SK-N-SH (cell line): ENCODE results near the gene EML1. TPM values are rescaled to one million over a fixed set of nuclear protein-coding genes. Genes with fewer than 3 reads are reported as not detected.
A peak's percentile ranks its signal among the peaks of the same experiment; 100 is the strongest.
"Not testable (repeated sequence)": the region's sequence is repeated elsewhere in the genome, so short reads cannot be mapped to it uniquely, and the experiment has no call there.

ENCODE experiments used
- CTCF ChIA-PET: fragments of 300-600, 350-600 bp; formaldehyde crosslinking; extraction: SDS; loops from one replicate; lab custom pipeline; 2021; lab: Yijun Ruan, JAX
- POLR2A ChIA-PET: fragments of 350-600 bp; sonication (Branson Sonifier 250); formaldehyde crosslinking; extraction: SDS; loops from one replicate; lab custom pipeline; 2020; ENCODE audit warnings: antibody characterized with exemption, inconsistent platforms; lab: Yijun Ruan, JAX
- DNase-seq: peaks from one replicate; pipeline ENCODE4 v3.0.0; 2012
- H2AFZ ChIP-seq: fragments of 200-600 bp; sonication (generic); 2 replicates; pipeline ENCODE4 v1.8.1; 2016; ENCODE audit warnings: antibody characterized with exemption, mild to moderate bottlenecking, low read depth
- H3F3A ChIP-seq: fragments of 200-600 bp; sonication (generic); replicated peaks from 2 replicates; pipeline ENCODE3; 2016; ENCODE audit warnings: antibody characterized with exemption, mild to moderate bottlenecking; ENCODE audit not compliant: insufficient read depth
- H3K27ac ChIP-seq, 2 experiments: fragments of 200-500 bp in 1 of 2; fragments of 200-600 bp in 1 of 2; sonication (Bioruptor generic) in 1 of 2; sonication (generic), shearing (Covaris generic) in 1 of 2; 2 replicates each; pipeline versions ENCODE4 v1.5.1 to v1.6.1; 2014 to 2016; ENCODE audit warnings: low read depth in 2 of 2, inconsistent platforms in 1 of 2, low read length in 1 of 2, mild to moderate bottlenecking in 1 of 2, mixed read lengths in 1 of 2
- H3K27me3 ChIP-seq: fragments of 200-600 bp; sonication (generic), shearing (Covaris generic); 2 replicates; pipeline ENCODE4 v1.6.1; 2016; ENCODE audit warnings: mixed run types; ENCODE audit not compliant: insufficient read depth
- H3K36me3 ChIP-seq, 2 experiments: fragments of 200-500 bp in 1 of 2; fragments of 200-600 bp in 1 of 2; sonication (Bioruptor generic) in 1 of 2; sonication (generic) in 1 of 2; replicated peaks in 1 of 2; 2 replicates each; pipeline versions ENCODE3 to v1.5.1; 2014 to 2016; ENCODE audit warnings: low read length in 1 of 2, mild to moderate bottlenecking in 1 of 2; ENCODE audit not compliant: insufficient read depth in 2 of 2, control insufficient read depth in 1 of 2
- H3K4me1 ChIP-seq, 2 experiments: fragments of 200-500 bp in 1 of 2; fragments of 200-600 bp in 1 of 2; sonication (Bioruptor generic) in 1 of 2; sonication (generic), shearing (Covaris generic) in 1 of 2; 2 replicates each; pipeline versions ENCODE4 v1.5.1 to v1.6.1; 2014 to 2016; ENCODE audit warnings: low read depth in 1 of 2, low read length in 1 of 2, mixed run types in 1 of 2; ENCODE audit not compliant: insufficient read depth in 2 of 2, control insufficient read depth in 1 of 2
- H3K4me2 ChIP-seq: fragments of 200-600 bp; sonication (generic), shearing (Covaris generic); 2 replicates; pipeline ENCODE4 v1.6.1; 2017; ENCODE audit warnings: mixed run types
- H3K4me3 ChIP-seq, 2 experiments: fragments of 200-500 bp in 1 of 2; fragments of 200-600 bp in 1 of 2; sonication (Bioruptor generic) in 1 of 2; sonication (generic), shearing (Covaris generic) in 1 of 2; 2 replicates each; pipeline versions ENCODE4 v1.5.1 to v1.8.1; 2014 to 2016; ENCODE audit warnings: low read depth in 2 of 2, inconsistent platforms in 1 of 2, low read length in 1 of 2, mild to moderate bottlenecking in 1 of 2, mixed read lengths in 1 of 2, moderate library complexity in 1 of 2
- H3K79me2 ChIP-seq: fragments of 200-600 bp; sonication (generic); 2 replicates; pipeline ENCODE4 v1.8.1; 2017; ENCODE audit warnings: mild to moderate bottlenecking; ENCODE audit not compliant: insufficient read depth
- H3K9ac ChIP-seq: fragments of 200-600 bp; sonication (generic); 2 replicates; pipeline ENCODE4 v1.6.1; 2017; ENCODE audit warnings: mixed run types
- H3K9me2 ChIP-seq: fragments of 200-600 bp; sonication (generic); 2 replicates; pipeline ENCODE4 v1.6.1; 2017; ENCODE audit warnings: mixed run types
- H3K9me3 ChIP-seq: fragments of 200-600 bp; sonication (generic); 2 replicates; pipeline ENCODE4 v1.6.1; 2017; ENCODE audit warnings: mixed run types, mild to moderate bottlenecking, moderate library complexity
- H4K20me1 ChIP-seq: fragments of 200-600 bp; sonication (generic); 2 replicates; pipeline ENCODE4 v1.6.1; 2017; ENCODE audit warnings: mild to moderate bottlenecking, mixed run types; ENCODE audit not compliant: insufficient read depth
- GATA2 ChIP-seq: sonication (generic); formaldehyde crosslinking; IDR thresholded peaks from 2 replicates; pipeline ENCODE4 v1.5.0; 2020; ENCODE audit warnings: mild to moderate bottlenecking, missing genetic modification reagents
- JUND ChIP-seq: IDR thresholded peaks from 2 replicates; pipeline ENCODE4 v1.4.0; 2012
- NFIC ChIP-seq: IDR thresholded peaks from 2 replicates; pipeline ENCODE4 v1.4.0; 2012; ENCODE audit warnings: borderline replicate concordance
- RAD21 ChIP-seq: IDR thresholded peaks from 2 replicates; pipeline ENCODE4 v1.6.1; 2012; ENCODE audit warnings: mild to moderate bottlenecking, low read length
- TAF1 ChIP-seq: IDR thresholded peaks from 2 replicates; pipeline ENCODE4 v1.6.1; 2012; ENCODE audit warnings: low read depth, mild to moderate bottlenecking, low read length, moderate library complexity, borderline replicate concordance
- WGBS: methylation state at CpG from one replicate; pipeline ENCODE4 v1.1.6; 2017; ENCODE audit warnings: low lambda C conversion rate; 5-methylcytosine and 5-hydroxymethylcytosine counted together
- polyA plus RNA-seq, 3 experiments: library from polyadenylated mRNA; depleted of rRNA; stranded (reverse); fragments of >200 nt; gene quantifications; 2 replicates each; pipeline ENCODE4 v1.2.3, GENCODE V29; 2012
- TF ChIP-seq, protein P1 (sequence below): fragments of 150-350 bp; IDR thresholded peaks from 2 replicates; pipeline ENCODE4 v1.6.1; 2016; ENCODE audit warnings: mild to moderate bottlenecking, low read depth, low read length
- TF ChIP-seq, protein P2 (sequence below): IDR thresholded peaks from 2 replicates; pipeline ENCODE4 v1.4.0; 2012; ENCODE audit warnings: low read depth, borderline replicate concordance

EML1 gene
- polyA plus RNA-seq, 1 of the 3 experiments (the other 2 are of a cell fraction): 6.3 TPM

GRCh38 chr14:99758872-99759545 is 34.2 kb upstream of the EML1 start:
- no peak for TF ChIP-seq NFIC
- H3K4me3 ChIP-seq: no peak overlapping the region
- no peak overlapping the region for H3K9ac ChIP-seq
- no peaks in the 10 kb centered on the region for H3K9me3 ChIP-seq
- H3K27ac ChIP-seq: peak overlapping the region in 1 of 2 experiments; percentile 97; a peak in 1 of 4 replicates
- 93% methylated on average over 5 of the region's 7 CpGs for WGBS
- H3F3A ChIP-seq: peaks cover 18% of the 10 kb centered on the region
- H3K27me3 ChIP-seq: no peaks in the 10 kb centered on the region
- no peaks in the 10 kb centered on the region for H3K36me3 ChIP-seq
- H3K4me2 ChIP-seq: no peak overlapping the region
- ChIA-PET CTCF (interaction anchor here (0.6 to 2.1 kb wide), 5 partner anchors 9 to 127 kb away, joined by 3 to 7 read pairs (median 3); no protein-coding TSS in a partner anchor), POLR2A (no interaction called here)
- no peaks in the 10 kb centered on the region for H3K79me2 ChIP-seq
- no peaks in the 10 kb centered on the region for H3K9me2 ChIP-seq
- H4K20me1 ChIP-seq: no peaks in the 10 kb centered on the region
- H3K4me1 ChIP-seq: peaks cover 3 to 42% of the 10 kb centered on the region in 2 experiments; a peak in 3 of 4 replicates
- DNase-seq: no peak
- H2AFZ ChIP-seq: no peak overlapping the region

DNA sequence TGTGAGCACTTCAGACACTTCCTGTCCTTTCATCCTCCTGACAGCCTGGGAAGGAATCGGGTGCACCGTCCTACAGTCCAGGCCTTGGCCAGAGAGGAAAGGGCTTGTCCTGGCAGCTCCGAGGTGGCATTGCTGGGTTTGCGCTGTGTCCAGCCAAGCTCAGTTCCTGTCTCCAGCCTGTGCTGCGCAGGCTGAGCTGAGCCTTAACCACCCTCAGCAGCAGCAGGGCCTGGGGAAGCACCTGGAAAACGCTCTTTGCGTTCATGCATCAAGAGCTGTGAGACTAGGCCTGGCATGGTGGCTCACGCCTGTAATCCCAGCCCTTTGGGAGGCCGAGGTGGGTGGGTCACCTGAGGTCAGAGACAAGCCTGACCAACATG is 33.7 kb upstream of the EML1 start:
- WGBS: no CpG with 5 or more reads among the region's 9 CpGs
- H3K4me1 ChIP-seq: peaks cover 3 to 37% of the 10 kb centered on the region in 2 experiments; a peak in 3 of 4 replicates
- H3K9me3 ChIP-seq: no peaks in the 10 kb centered on the region
- POLR2A ChIA-PET: no interaction called here
- H3K9ac ChIP-seq: no peak overlapping the region
- H4K20me1 ChIP-seq: no peaks in the 10 kb centered on the region
- H3K27ac ChIP-seq: no peak overlapping the region
- no peaks in the 10 kb centered on the region for H3K79me2 ChIP-seq
- no peak overlapping the region for H3K4me2 ChIP-seq
- CTCF ChIA-PET: interaction anchor here (0.6 to 2.1 kb wide), 5 partner anchors 8 to 126 kb away, joined by 3 to 7 read pairs (median 3); no protein-coding TSS in a partner anchor
- no peaks in the 10 kb centered on the region for H3K36me3 ChIP-seq
- H2AFZ ChIP-seq: no peak overlapping the region
- H3K9me2 ChIP-seq: no peaks in the 10 kb centered on the region
- TF ChIP-seq, protein P1, sequence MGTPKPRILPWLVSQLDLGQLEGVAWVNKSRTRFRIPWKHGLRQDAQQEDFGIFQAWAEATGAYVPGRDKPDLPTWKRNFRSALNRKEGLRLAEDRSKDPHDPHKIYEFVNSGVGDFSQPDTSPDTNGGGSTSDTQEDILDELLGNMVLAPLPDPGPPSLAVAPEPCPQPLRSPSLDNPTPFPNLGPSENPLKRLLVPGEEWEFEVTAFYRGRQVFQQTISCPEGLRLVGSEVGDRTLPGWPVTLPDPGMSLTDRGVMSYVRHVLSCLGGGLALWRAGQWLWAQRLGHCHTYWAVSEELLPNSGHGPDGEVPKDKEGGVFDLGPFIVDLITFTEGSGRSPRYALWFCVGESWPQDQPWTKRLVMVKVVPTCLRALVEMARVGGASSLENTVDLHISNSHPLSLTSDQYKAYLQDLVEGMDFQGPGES: no peak
- TF ChIP-seq RAD21 (no peak), JUND (no peak)
- no peaks in the 10 kb centered on the region for H3K27me3 ChIP-seq
- H3K4me3 ChIP-seq: no peak overlapping the region
- no peak for DNase-seq
- H3F3A ChIP-seq: peaks cover 18% of the 10 kb centered on the region

DNA sequence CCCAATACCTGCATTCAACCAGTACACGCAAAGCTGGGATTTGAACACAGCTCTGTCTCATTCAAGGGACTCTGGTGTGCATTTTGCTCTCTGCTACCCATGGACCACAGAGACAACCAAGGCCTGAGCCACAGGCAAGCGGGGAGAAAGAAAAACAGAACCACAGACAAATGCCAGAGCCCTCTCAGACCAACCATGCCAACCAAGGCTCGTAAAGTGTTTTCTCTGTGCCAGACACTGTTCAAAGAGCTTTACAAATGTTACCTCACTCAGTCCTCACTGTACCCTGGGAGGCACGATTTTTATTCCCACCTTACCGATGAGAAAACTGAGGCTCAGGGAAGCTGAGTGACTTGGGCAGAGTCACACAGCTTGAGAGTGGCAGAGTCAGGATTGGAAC is 32.4 kb upstream of the EML1 start:
- TF ChIP-seq TAF1 (no peak), GATA2 (CRISPR knock-in tag) (no peak)
- TF ChIP-seq, protein P2, sequence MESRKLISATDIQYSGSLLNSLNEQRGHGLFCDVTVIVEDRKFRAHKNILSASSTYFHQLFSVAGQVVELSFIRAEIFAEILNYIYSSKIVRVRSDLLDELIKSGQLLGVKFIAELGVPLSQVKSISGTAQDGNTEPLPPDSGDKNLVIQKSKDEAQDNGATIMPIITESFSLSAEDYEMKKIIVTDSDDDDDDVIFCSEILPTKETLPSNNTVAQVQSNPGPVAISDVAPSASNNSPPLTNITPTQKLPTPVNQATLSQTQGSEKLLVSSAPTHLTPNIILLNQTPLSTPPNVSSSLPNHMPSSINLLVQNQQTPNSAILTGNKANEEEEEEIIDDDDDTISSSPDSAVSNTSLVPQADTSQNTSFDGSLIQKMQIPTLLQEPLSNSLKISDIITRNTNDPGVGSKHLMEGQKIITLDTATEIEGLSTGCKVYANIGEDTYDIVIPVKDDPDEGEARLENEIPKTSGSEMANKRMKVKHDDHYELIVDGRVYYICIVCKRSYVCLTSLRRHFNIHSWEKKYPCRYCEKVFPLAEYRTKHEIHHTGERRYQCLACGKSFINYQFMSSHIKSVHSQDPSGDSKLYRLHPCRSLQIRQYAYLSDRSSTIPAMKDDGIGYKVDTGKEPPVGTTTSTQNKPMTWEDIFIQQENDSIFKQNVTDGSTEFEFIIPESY: no peak
- H3K9me3 ChIP-seq: no peaks in the 10 kb centered on the region
- H3K27ac ChIP-seq: no peak overlapping the region
- WGBS: 76% methylated on average over 5 of the region's 5 CpGs
- no peaks in the 10 kb centered on the region for H4K20me1 ChIP-seq
- no peak overlapping the region for H2AFZ ChIP-seq
- H3K79me2 ChIP-seq: no peaks in the 10 kb centered on the region
- no peak overlapping the region for H3K9ac ChIP-seq
- no peaks in the 10 kb centered on the region for H3K36me3 ChIP-seq
- POLR2A ChIA-PET: no interaction called here
- no peaks in the 10 kb centered on the region for H3K27me3 ChIP-seq
- H3K4me3 ChIP-seq: no peak overlapping the region
- CTCF ChIA-PET: interaction anchor here (2.1 kb wide), 1 partner anchor 11 kb away, joined by 7 read pairs; no protein-coding TSS in a partner anchor
- no peak overlapping the region for H3K4me2 ChIP-seq
- H3K9me2 ChIP-seq: no peaks in the 10 kb centered on the region
- H3K4me1 ChIP-seq: peaks cover 3 to 25% of the 10 kb centered on the region in 2 experiments; a peak in 3 of 4 replicates
- peaks cover 18% of the 10 kb centered on the region for H3F3A ChIP-seq
- DNase-seq: no peak

GRCh38 chr14:99762911-99763310 is 30.3 kb upstream of the EML1 start:
- DNase-seq, H4K20me1 ChIP-seq, H3F3A ChIP-seq, H3K4me3 ChIP-seq, POLR2A ChIA-PET, H3K9me2 ChIP-seq, H3K9me3 ChIP-seq, H3K4me1 ChIP-seq, H3K27me3 ChIP-seq, H3K4me2 ChIP-seq, H3K79me2 ChIP-seq, H3K9ac ChIP-seq, H3K27ac ChIP-seq, H2AFZ ChIP-seq, H3K36me3 ChIP-seq: not testable (repeated sequence)
- CTCF ChIA-PET: interaction anchor here (1.0 kb wide), 1 partner anchor 123 kb away, joined by 3 read pairs; no protein-coding TSS in a partner anchor
- WGBS: 77% methylated on average over 4 of the region's 4 CpGs
